Skeletal muscle tissue (tissue), 4 donors: ENCODE measurements around the gene L3MBTL4. TPM values are rescaled to one million over a fixed set of nuclear protein-coding genes. Genes with fewer than 3 reads are reported as not detected.
"Not testable (repeated sequence)": the region's sequence is repeated elsewhere in the genome, so short reads cannot be mapped to it uniquely, and the experiment has no call there.

Experiments used
- H3K27ac ChIP-seq: one replicate; pipeline ENCODE4 v1.7.0; 2013; ENCODE audit warnings: mild to moderate bottlenecking, low read depth, low read length, inconsistent platforms
- H3K27me3 ChIP-seq, 3 donors: one replicate each; pipeline ENCODE4 v1.7.0; 2013; ENCODE audit warnings: low read length in 3 of 3; ENCODE audit not compliant: control insufficient read depth in 3 of 3, insufficient read depth in 3 of 3
- H3K36me3 ChIP-seq, 3 donors: one replicate each; pipeline ENCODE4 v1.7.0; 2013; ENCODE audit warnings: low read length in 3 of 3; ENCODE audit not compliant: control insufficient read depth in 3 of 3, insufficient read depth in 3 of 3
- H3K4me1 ChIP-seq, 3 donors: one replicate each; pipeline ENCODE4 v1.7.0; 2013; ENCODE audit warnings: low read length in 3 of 3, mild to moderate bottlenecking in 3 of 3; ENCODE audit not compliant: control insufficient read depth in 3 of 3, insufficient read depth in 3 of 3
- H3K4me3 ChIP-seq, 3 donors: one replicate each; pipeline ENCODE4 v1.7.0; 2013; ENCODE audit warnings: low read length in 3 of 3
- H3K9ac ChIP-seq, 3 donors: one replicate each; pipeline ENCODE4 v1.7.0; 2013; ENCODE audit warnings: low read length in 3 of 3, mild to moderate bottlenecking in 3 of 3, moderate library complexity in 2 of 3, low read depth in 1 of 3
- H3K9me3 ChIP-seq, 3 donors: one replicate each; pipeline ENCODE4 v1.7.0; 2013; ENCODE audit warnings: low read length in 3 of 3; ENCODE audit not compliant: control insufficient read depth in 3 of 3
- total RNA-seq: library from RNA; depleted of rRNA; stranded (reverse); fragments of >200 nt; gene quantifications from one replicate; pipeline ENCODE4 v1.2.3, GENCODE V29; 2014
- donor health status: Osteomylitis.

Gene L3MBTL4
- total RNA-seq, 1 donor from 2014 or later = 5.2 TPM

- no peaks in the 10 kb centered on the region for H3K27me3 ChIP-seq
- no peaks in the 10 kb centered on the region for H3K9me3 ChIP-seq
- no peaks in the 10 kb centered on the region for H3K36me3 ChIP-seq
- no peak overlapping the region for H3K4me3 ChIP-seq
- H3K9ac ChIP-seq = no peak overlapping the region
- H3K27ac ChIP-seq = no peak overlapping the region
- H3K4me1 ChIP-seq = no peaks in the 10 kb centered on the region
Measured at GRCh38 chr18:6146307-6146661, 268.4 kb downstream of the L3MBTL4 start.

- Histone ChIP-seq H3K9ac (no peak overlapping the region), H3K4me1 (no peaks in the 10 kb centered on the region), H3K4me3 (no peak overlapping the region), H3K9me3 (no peaks in the 10 kb centered on the region), H3K27me3 (no peaks in the 10 kb centered on the region), H3K27ac (no peak overlapping the region), H3K36me3 (no peaks in the 10 kb centered on the region)
Measured at GRCh38 chr18:6145645-6146306, 268.9 kb downstream of the L3MBTL4 start.

- no peaks in the 10 kb centered on the region for H3K4me1 ChIP-seq
- H3K9ac ChIP-seq = no peak overlapping the region
- H3K36me3 ChIP-seq = no peaks in the 10 kb centered on the region
- H3K9me3 ChIP-seq = no peaks in the 10 kb centered on the region
- H3K27ac ChIP-seq = no peak overlapping the region
- H3K27me3 ChIP-seq = no peaks in the 10 kb centered on the region
- no peak overlapping the region for H3K4me3 ChIP-seq
Measured at GRCh38 chr18:6139007-6139406, 275.7 kb downstream of the L3MBTL4 start.

- not testable (repeated sequence) for H3K27ac ChIP-seq, H3K36me3 ChIP-seq, H3K9ac ChIP-seq, H3K4me3 ChIP-seq, H3K9me3 ChIP-seq, H3K4me1 ChIP-seq, H3K27me3 ChIP-seq
Measured at GRCh38 chr18:6135901-6136300, 278.8 kb downstream of the L3MBTL4 start.

- H3K27ac ChIP-seq, H3K4me3 ChIP-seq, H3K4me1 ChIP-seq, H3K36me3 ChIP-seq, H3K27me3 ChIP-seq, H3K9me3 ChIP-seq, H3K9ac ChIP-seq: not testable (repeated sequence)
Measured at GRCh38 chr18:6135029-6135428, 279.7 kb downstream of the L3MBTL4 start.

GRCh38 chr18:6132751-6133368 lies 281.9 kb downstream of the L3MBTL4 start:
- Histone ChIP-seq H3K36me3 (no peaks in the 10 kb centered on the region), H3K9ac (no peak overlapping the region), H3K4me3 (no peak overlapping the region), H3K4me1 (no peaks in the 10 kb centered on the region), H3K27ac (no peak overlapping the region), H3K9me3 (no peaks in the 10 kb centered on the region), H3K27me3 (no peaks in the 10 kb centered on the region)

GRCh38 chr18:6120820-6121279 lies 293.9 kb downstream of the L3MBTL4 start:
- Histone ChIP-seq H3K27me3 (no peaks in the 10 kb centered on the region), H3K9me3 (no peaks in the 10 kb centered on the region), H3K27ac (no peak overlapping the region), H3K4me1 (no peaks in the 10 kb centered on the region), H3K9ac (no peak overlapping the region), H3K36me3 (no peaks in the 10 kb centered on the region), H3K4me3 (no peak overlapping the region)

- Histone ChIP-seq H3K4me3 (no peak overlapping the region), H3K9me3 (no peaks in the 10 kb centered on the region), H3K27me3 (no peaks in the 10 kb centered on the region), H3K4me1 (no peaks in the 10 kb centered on the region), H3K36me3 (no peaks in the 10 kb centered on the region), H3K27ac (no peak overlapping the region), H3K9ac (no peak overlapping the region)
Measured at GRCh38 chr18:6119761-6120160, 294.9 kb downstream of the L3MBTL4 start.

- no peaks in the 10 kb centered on the region for H3K4me1 ChIP-seq
- no peaks in the 10 kb centered on the region for H3K27me3 ChIP-seq
- no peak overlapping the region for H3K27ac ChIP-seq
- no peaks in the 10 kb centered on the region for H3K36me3 ChIP-seq
- no peak overlapping the region for H3K4me3 ChIP-seq
- H3K9me3 ChIP-seq = no peaks in the 10 kb centered on the region
- H3K9ac ChIP-seq = no peak overlapping the region
Measured at GRCh38 chr18:6118080-6118479, 296.6 kb downstream of the L3MBTL4 start.

- no peak overlapping the region for H3K9ac ChIP-seq
- no peaks in the 10 kb centered on the region for H3K27me3 ChIP-seq
- no peaks in the 10 kb centered on the region for H3K36me3 ChIP-seq
- no peak overlapping the region for H3K4me3 ChIP-seq
- H3K4me1 ChIP-seq = no peaks in the 10 kb centered on the region
- H3K9me3 ChIP-seq = no peaks in the 10 kb centered on the region
- no peak overlapping the region for H3K27ac ChIP-seq
Measured at GRCh38 chr18:6115710-6116109, 299.0 kb downstream of the L3MBTL4 start.
